Fibroblast of the aortic adventitia (primary cell): Measurements from ENCODE around the gene PTPRQ. TPM values are rescaled to one million over a fixed set of nuclear protein-coding genes. Genes with fewer than 3 reads are reported as not detected.
A peak's percentile ranks its signal among the peaks of the same experiment; 100 is the strongest.

ENCODE experiments used
- DNase-seq: peaks from one replicate; pipeline ENCODE4 v3.0.0-alpha.2; 2010; ENCODE audit warnings: low read depth
- H3K4me3 ChIP-seq: 2 replicates; pipeline ENCODE4 v1.5.1; 2011; ENCODE audit warnings: low read depth, mild to moderate bottlenecking, control low read depth, low read length, moderate library complexity
- CTCF ChIP-seq: IDR thresholded peaks from 2 replicates; pipeline ENCODE4 v1.5.1; 2011; ENCODE audit warnings: mild to moderate bottlenecking, low read length, control low read depth, inconsistent platforms; ENCODE audit not compliant: insufficient read depth
- total RNA-seq: library from RNA; depleted of rRNA; stranded (reverse); fragments of >200 nt; gene quantifications from 2 replicates; pipeline ENCODE4 v1.2.3, GENCODE V29; 2012; ENCODE audit warnings: low replicate concordance

The PTPRQ gene
- total RNA-seq, 1 donor, result 1.2 TPM

- DNase-seq, result no peak
- H3K4me3 ChIP-seq, result no peak overlapping the region
- no peak for TF ChIP-seq CTCF
Observed at GRCh38 chr12:80602455-80602854, 158.4 kb downstream of the PTPRQ start.

- TF ChIP-seq CTCF, result peak; percentile 17
- no peak for DNase-seq
- H3K4me3 ChIP-seq, result no peak overlapping the region
Observed at GRCh38 chr12:80607361-80608135, 163.5 kb downstream of the PTPRQ start.

GRCh38 chr12:80617733-80618132 is 173.7 kb downstream of the PTPRQ start:
- TF ChIP-seq CTCF, result no peak
- no peak for DNase-seq
- no peak overlapping the region for H3K4me3 ChIP-seq

DNA sequence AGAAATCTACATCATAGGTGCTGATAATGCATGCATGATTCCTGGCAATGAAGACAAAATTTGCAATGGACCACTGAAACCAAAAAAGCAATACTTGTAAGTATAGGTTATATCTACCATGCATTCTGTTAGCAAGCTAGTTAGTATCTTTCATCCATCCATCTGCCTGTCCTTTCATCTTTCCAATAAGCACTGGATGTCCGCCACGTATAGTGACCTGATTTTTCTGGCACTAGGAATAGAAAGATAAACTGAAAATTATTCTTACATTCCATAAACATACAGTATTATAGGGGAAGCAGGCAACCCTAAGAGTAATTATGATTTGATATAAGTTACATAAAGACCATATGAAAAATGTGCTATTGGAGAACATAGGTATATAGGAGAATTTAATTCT is 176.2 kb downstream of the PTPRQ start:
- no peak overlapping the region for H3K4me3 ChIP-seq
- no peak for TF ChIP-seq CTCF
- DNase-seq, result no peak

DNA sequence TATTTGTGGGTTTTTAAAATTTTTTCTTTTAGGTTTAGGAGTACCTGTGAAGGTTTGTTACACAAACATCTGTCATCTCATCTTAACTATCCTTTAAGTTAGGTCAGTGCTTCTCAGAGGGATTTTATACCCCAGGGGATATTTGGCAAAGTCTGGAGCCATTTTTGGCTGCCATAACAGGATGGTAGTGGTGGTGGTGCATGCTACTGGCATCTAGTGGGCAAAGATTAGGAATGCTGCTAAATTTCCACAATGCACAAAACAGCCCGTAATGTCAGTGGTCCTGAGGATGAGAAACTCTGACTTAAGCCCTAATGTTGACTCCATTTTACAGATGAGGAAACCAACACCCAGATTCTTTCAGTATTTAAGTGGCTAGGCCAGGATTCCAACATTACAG is 178.2 kb downstream of the PTPRQ start:
- peak; percentile 33 for TF ChIP-seq CTCF
- no peak overlapping the region for H3K4me3 ChIP-seq
- peak; percentile 8 for DNase-seq

GRCh38 chr12:80625051-80625450 is 181.0 kb downstream of the PTPRQ start:
- DNase-seq, result no peak
- no peak overlapping the region for H3K4me3 ChIP-seq
- TF ChIP-seq CTCF, result no peak

DNA sequence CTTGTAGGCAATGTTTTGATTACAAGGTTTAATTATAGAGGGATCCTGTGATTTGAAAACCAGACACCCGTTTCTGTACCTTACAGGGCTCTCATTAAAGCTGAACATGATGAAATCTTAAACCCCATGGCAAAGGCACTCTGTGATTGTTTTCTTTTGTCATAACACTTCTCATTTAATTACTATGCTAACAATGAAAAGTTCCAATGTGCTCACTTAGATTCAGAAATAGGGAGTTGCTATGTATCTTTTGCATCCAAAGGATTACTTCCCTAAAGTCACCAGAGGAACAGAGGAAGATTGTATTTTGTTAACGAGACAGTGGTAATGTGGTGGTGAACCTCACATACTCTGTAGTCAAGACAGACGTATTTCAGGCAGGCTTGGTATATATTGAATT is 181.9 kb downstream of the PTPRQ start:
- DNase-seq, result no peak
- no peak for TF ChIP-seq CTCF
- no peak overlapping the region for H3K4me3 ChIP-seq
